ENCODE data around the gene CAD. TPM values are rescaled to one million over a fixed set of nuclear protein-coding genes. Genes with fewer than 3 reads are reported as not detected.

CAD gene
- total and polyA plus RNA-seq, 2 donors (not counting 1 experiment from before 2014, with no cell fraction given): 35.6 to 48.5 TPM

DNA sequence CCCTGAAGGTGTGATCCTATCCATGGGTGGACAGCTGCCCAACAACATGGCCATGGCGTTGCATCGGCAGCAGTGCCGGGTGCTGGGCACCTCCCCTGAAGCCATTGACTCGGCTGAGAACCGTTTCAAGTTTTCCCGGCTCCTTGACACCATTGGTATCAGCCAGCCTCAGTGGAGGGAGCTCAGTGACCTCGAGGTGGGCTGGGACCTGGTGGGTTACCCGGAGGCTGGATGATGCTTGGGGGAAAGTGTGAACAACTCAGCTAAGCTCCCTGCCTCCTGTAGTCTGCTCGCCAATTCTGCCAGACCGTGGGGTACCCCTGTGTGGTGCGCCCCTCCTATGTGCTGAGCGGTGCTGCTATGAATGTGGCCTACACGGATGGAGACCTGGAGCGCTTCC, 16.2 kb downstream of the CAD start:
- H3K36me3 ChIP-seq (replicated peaks in 1 of 2; ENCODE audit: control extremely low read depth in 1 of 2, control insufficient read depth in 1 of 2, extremely low read depth in 1 of 2, insufficient read depth in 2 of 2, low read length in 1 of 2): peaks cover 8 to 75% of the 10 kb centered on the region in 2 experiments
- H3K4me1 ChIP-seq (ENCODE audit: control insufficient read depth in 2 of 2, insufficient read depth in 2 of 2, low read length in 2 of 2): no peaks in the 10 kb centered on the region
- no peaks in the 10 kb centered on the region for H3K4me1 Mint-ChIP-seq
- H2AFZ ChIP-seq (ENCODE audit: insufficient read depth, low read depth, low read length, poor library complexity, severe bottlenecking): no peak overlapping the region
- ATAC-seq (ENCODE audit: low read depth) (no peak), DNase-seq (no peak)
- intact Hi-C loops (cut with micrococcal nuclease): no loop called here
- no peaks in the 10 kb centered on the region for H3K27me3 ChIP-seq (replicated peaks in 1 of 4; ENCODE audit: control extremely low read depth in 1 of 4, control insufficient read depth in 3 of 4, insufficient read depth in 4 of 4, low read length in 3 of 4)
- no peak overlapping the region for H3K4me3 ChIP-seq (ENCODE audit: control extremely low read depth in 1 of 5, extremely low read depth in 1 of 5, insufficient read depth in 1 of 5, low read depth in 2 of 5, low read length in 4 of 5)
- no peak for TF ChIP-seq EZH2 (IDR thresholded peaks at IDR 0.05; ENCODE audit: borderline replicate concordance, insufficient read depth, low read depth, low read length, poor library complexity, severe bottlenecking)
- no peak for TF ChIP-seq CTCF (IDR thresholded peaks at IDR 0.05)
- H3K9me3 ChIP-seq (ENCODE audit: control extremely low read depth in 1 of 3, control insufficient read depth in 2 of 3, insufficient read depth in 1 of 3, low read length in 2 of 3): no peaks in the 10 kb centered on the region
- no peaks in the 10 kb centered on the region for H3K79me2 ChIP-seq (ENCODE audit: control insufficient read depth, insufficient read depth, low read length)
- no peak overlapping the region for H3K4me3 Mint-ChIP-seq
- CTCF ChIA-PET: no interaction called here
- H3K27ac ChIP-seq (ENCODE audit: low read length in 2 of 2): no peak overlapping the region
- H3K4me2 ChIP-seq (replicated peaks; ENCODE audit: low read depth, low read length, poor library complexity, severe bottlenecking): no peak overlapping the region
- H4K20me1 ChIP-seq (ENCODE audit: control insufficient read depth, insufficient read depth, low read length, poor library complexity, severe bottlenecking): no peaks in the 10 kb centered on the region
- POLR2A ChIA-PET: interaction anchor here (0.6 kb wide), 1 partner anchor 118 kb away, joined by 6 read pairs; no protein-coding TSS in a partner anchor
- H3K9ac ChIP-seq (ENCODE audit: low read length): no peak overlapping the region
- 95% methylated on average over 14 of the region's 14 CpGs for WGBS (ENCODE audit: insufficient coverage)
- no peak overlapping the region for H3K27ac Mint-ChIP-seq
- no peaks in the 10 kb centered on the region for H3K27me3 Mint-ChIP-seq
- H3K9me3 Mint-ChIP-seq (ENCODE audit: insufficient read depth): no peaks in the 10 kb centered on the region

- H3K36me3 ChIP-seq (replicated peaks in 1 of 2; ENCODE audit: control extremely low read depth in 1 of 2, control insufficient read depth in 1 of 2, extremely low read depth in 1 of 2, insufficient read depth in 2 of 2, low read length in 1 of 2): peaks cover 7 to 91% of the 10 kb centered on the region in 2 experiments
- Mint-ChIP-seq H3K27me3 (no peaks in the 10 kb centered on the region), H3K4me1 (no peaks in the 10 kb centered on the region), H3K27ac (no peak overlapping the region), H3K9me3 (ENCODE audit: insufficient read depth) (no peaks in the 10 kb centered on the region), H3K4me3 (no peak overlapping the region)
- H2AFZ ChIP-seq (ENCODE audit: insufficient read depth, low read depth, low read length, poor library complexity, severe bottlenecking): no peak overlapping the region
- no peaks in the 10 kb centered on the region for H3K27me3 ChIP-seq (replicated peaks in 1 of 4; ENCODE audit: control extremely low read depth in 1 of 4, control insufficient read depth in 3 of 4, insufficient read depth in 4 of 4, low read length in 3 of 4)
- H3K9ac ChIP-seq (ENCODE audit: low read length): no peak overlapping the region
- ChIA-PET POLR2A (interaction anchor here (0.7 kb wide), 1 partner anchor 85 kb away, joined by 3 read pairs; no protein-coding TSS in a partner anchor), CTCF (interaction anchor here (0.6 to 1.9 kb wide), 3 partner anchors 18 to 1140 kb away, joined by 3 to 4 read pairs (median 3); no protein-coding TSS in a partner anchor)
- ATAC-seq (ENCODE audit: low read depth) (no peak), DNase-seq (no peak)
- no peaks in the 10 kb centered on the region for H3K79me2 ChIP-seq (ENCODE audit: control insufficient read depth, insufficient read depth, low read length)
- H3K4me2 ChIP-seq (replicated peaks; ENCODE audit: low read depth, low read length, poor library complexity, severe bottlenecking): no peak overlapping the region
- H3K9me3 ChIP-seq (ENCODE audit: control extremely low read depth in 1 of 3, control insufficient read depth in 2 of 3, insufficient read depth in 1 of 3, low read length in 2 of 3): no peaks in the 10 kb centered on the region
- H3K4me1 ChIP-seq (ENCODE audit: control insufficient read depth in 2 of 2, insufficient read depth in 2 of 2, low read length in 2 of 2): no peaks in the 10 kb centered on the region
- TF ChIP-seq EZH2 (IDR thresholded peaks at IDR 0.05; ENCODE audit: borderline replicate concordance, insufficient read depth, low read depth, low read length, poor library complexity, severe bottlenecking) (no peak), CTCF (IDR thresholded peaks at IDR 0.05) (no peak)
- H4K20me1 ChIP-seq (ENCODE audit: control insufficient read depth, insufficient read depth, low read length, poor library complexity, severe bottlenecking): no peaks in the 10 kb centered on the region
- no peak overlapping the region for H3K4me3 ChIP-seq (ENCODE audit: control extremely low read depth in 1 of 5, extremely low read depth in 1 of 5, insufficient read depth in 1 of 5, low read depth in 2 of 5, low read length in 4 of 5)
- WGBS (ENCODE audit: insufficient coverage): 98% methylated on average over 10 of the region's 12 CpGs
- H3K27ac ChIP-seq (ENCODE audit: low read length in 2 of 2): no peak overlapping the region
- intact Hi-C loops (cut with micrococcal nuclease): no loop called here
These were observed 19.0 kb downstream of the CAD start for GRCh38 chr2:27236136-27236535.

All from B cell (primary cell).